NCI-H187 treated with DMSO at 0.1 percent for 48 hours (cell line): ENCODE data around the gene FBXW4.

Experiments
- DNase-seq: peaks from one replicate; lab custom pipeline; 2025; lab: John Stamatoyannopoulos, UW

The FBXW4 gene

GRCh38 chr10:101566333-101567164 is 128.4 kb downstream of the FBXW4 start:
- DNase-seq: no peak

GRCh38 chr10:101565936-101566332 is 129.0 kb downstream of the FBXW4 start:
- no peak for DNase-seq

- no peak for DNase-seq
Measured at GRCh38 chr10:101565370-101565900, 129.5 kb downstream of the FBXW4 start.

- DNase-seq: no peak
Measured at GRCh38 chr10:101564490-101564991, 130.4 kb downstream of the FBXW4 start.

- DNase-seq: no peak
Measured at GRCh38 chr10:101563497-101564040, 131.4 kb downstream of the FBXW4 start.

- no peak for DNase-seq
Measured at GRCh38 chr10:101563007-101563406, 132.0 kb downstream of the FBXW4 start.

GRCh38 chr10:101562231-101562630 is 132.7 kb downstream of the FBXW4 start:
- no peak for DNase-seq

- DNase-seq: no peak
Measured at GRCh38 chr10:101561068-101561915, 133.7 kb downstream of the FBXW4 start.
